HL-60 (cell line): ENCODE results near the gene SPOCK2.

Experiments used
- DNase-seq, 2 experiments: peaks; one replicate each; pipeline ENCODE4 v3.0.0-alpha.2; 2010 to 2020; ENCODE audit warnings: low read depth in 1 of 2, low spot score in 1 of 2
- H3K27ac ChIP-seq: fragments of 250-450 bp; sonication (Bioruptor Pico); replicated peaks from 2 replicates; pipeline ENCODE4 v1.5.1; 2020; ENCODE audit warnings: mild to moderate bottlenecking, moderate library complexity
- H3K27me3 ChIP-seq: fragments of 250-450 bp; sonication (Bioruptor Pico); 2 replicates; pipeline ENCODE4 v1.5.1; 2021; ENCODE audit warnings: mild to moderate bottlenecking, moderate library complexity; ENCODE audit not compliant: insufficient read depth, poor library complexity, severe bottlenecking
- H3K4me3 ChIP-seq: replicated peaks from 2 replicates; pipeline ENCODE4 v1.5.1; 2011; ENCODE audit warnings: mild to moderate bottlenecking, control low read depth, low read length; ENCODE audit not compliant: insufficient read depth
- CTCF ChIP-seq: IDR thresholded peaks from one replicate; pipeline ENCODE4 v1.5.1; 2011; ENCODE audit warnings: low read length, control low read depth, inconsistent platforms; ENCODE audit not compliant: insufficient read depth
- GABPA ChIP-seq: IDR thresholded peaks from 2 replicates; pipeline ENCODE4 v1.6.1; 2012; ENCODE audit warnings: low read depth
- POLR2AphosphoS5 ChIP-seq: IDR thresholded peaks from 2 replicates; pipeline ENCODE4 v1.6.1; 2012; ENCODE audit warnings: low read depth
- REST ChIP-seq: IDR thresholded peaks from 2 replicates; pipeline ENCODE4 v1.6.1; 2012; ENCODE audit warnings: low read depth; ENCODE audit not compliant: insufficient replicate concordance
- SPI1 ChIP-seq: IDR thresholded peaks from 2 replicates; pipeline ENCODE4 v1.6.1; 2012; ENCODE audit warnings: low read depth, mild to moderate bottlenecking, borderline replicate concordance

SPOCK2 gene

GRCh38 chr10:72015841-72016240 is 72.5 kb downstream of the SPOCK2 start:
- no peak overlapping the region for H3K4me3 ChIP-seq
- no peak for DNase-seq
- H3K27ac ChIP-seq, result no peak overlapping the region
- TF ChIP-seq CTCF, result no peak
- TF ChIP-seq POLR2AphosphoS5, result no peak
- no peak for TF ChIP-seq SPI1
- H3K27me3 ChIP-seq, result no peaks in the 10 kb centered on the region

GRCh38 chr10:72014785-72015480 is 73.4 kb downstream of the SPOCK2 start:
- Histone ChIP-seq H3K27me3 (no peaks in the 10 kb centered on the region), H3K27ac (no peak overlapping the region), H3K4me3 (no peak overlapping the region)
- DNase-seq, result no peak
- TF ChIP-seq POLR2AphosphoS5 (no peak), GABPA (no peak), CTCF (no peak), SPI1 (no peak), REST (no peak)

GRCh38 chr10:72014197-72014596 is 74.2 kb downstream of the SPOCK2 start:
- TF ChIP-seq CTCF, result no peak
- no peak for TF ChIP-seq GABPA
- TF ChIP-seq SPI1, result no peak
- no peak for TF ChIP-seq POLR2AphosphoS5
- TF ChIP-seq REST, result no peak
- H3K27me3 ChIP-seq, result no peaks in the 10 kb centered on the region

More at GRCh38 chr10:72014197-72014596, 74.2 kb downstream of the SPOCK2 start:
- Histone ChIP-seq H3K4me3 (no peak overlapping the region), H3K27ac (no peak overlapping the region)
- no peak for DNase-seq
